HepG2 (cell line): ENCODE results near the gene CLUH.

Source experiments
- NFIC ChIP-seq: IDR thresholded peaks from 2 replicates; pipeline ENCODE4 v1.6.1; 2012; ENCODE audit warnings: mild to moderate bottlenecking, low read length, inconsistent platforms
- PCBP2 ChIP-seq: fragments of 200-400 bp; formaldehyde crosslinking; optimal IDR thresholded peaks from 2 replicates; pipeline ENCODE3; 2018; ENCODE audit warnings: low read length, low read depth; ENCODE audit not compliant: poor library complexity, severe bottlenecking
- SMC3 ChIP-seq: IDR thresholded peaks from 2 replicates; pipeline ENCODE4 v1.6.1; 2011; ENCODE audit warnings: low read length, improper control_type of control experiment
- TBX3 ChIP-seq: fragments of 450-650 bp; IDR thresholded peaks from 2 replicates; pipeline ENCODE4 v1.6.1; 2017; ENCODE audit warnings: antibody characterized with exemption, mild to moderate bottlenecking, inconsistent platforms, borderline replicate concordance
- ZNF10 ChIP-seq: sonication (generic); formaldehyde crosslinking; IDR thresholded peaks from 2 replicates; pipeline ENCODE4 v1.4.0; 2020; ENCODE audit warnings: mild to moderate bottlenecking, low read depth, missing genetic modification reagents, borderline replicate concordance
- ZNF24 ChIP-seq: fragments of 450-650 bp; IDR thresholded peaks from 2 replicates; pipeline ENCODE4 v1.6.1; 2017; ENCODE audit warnings: antibody characterized with exemption, mild to moderate bottlenecking
- ZNF274 ChIP-seq: sonication (generic); formaldehyde crosslinking; IDR thresholded peaks from 2 replicates; pipeline ENCODE4 v1.5.1; 2020; ENCODE audit warnings: mild to moderate bottlenecking, missing genetic modification reagents
- ZNF616 ChIP-seq: sonication (generic); formaldehyde crosslinking; IDR thresholded peaks from 2 replicates; pipeline ENCODE4 v1.5.0; 2020; ENCODE audit warnings: low read depth, mild to moderate bottlenecking, missing genetic modification reagents
- ZNF75D ChIP-seq: sonication (generic); formaldehyde crosslinking; IDR thresholded peaks from 2 replicates; pipeline ENCODE4 v1.8.1; 2023; ENCODE audit warnings: missing genetic modification reagents, mild to moderate bottlenecking, borderline replicate concordance
- ZNF775 ChIP-seq: sonication (generic); formaldehyde crosslinking; IDR thresholded peaks from 2 replicates; pipeline ENCODE4 v1.4.0; 2020; ENCODE audit warnings: missing genetic modification reagents, mild to moderate bottlenecking, moderate library complexity, borderline replicate concordance
- TF ChIP-seq, protein P1 (sequence below), 2 experiments: IDR thresholded peaks; 2 replicates each; pipeline ENCODE4 v1.6.1; 2011 to 2012; ENCODE audit warnings: low read length in 2 of 2, borderline replicate concordance in 1 of 2, low read depth in 1 of 2, mild to moderate bottlenecking in 1 of 2, moderate library complexity in 1 of 2
- TF ChIP-seq, protein P2 (sequence below): sonication (generic); formaldehyde crosslinking; IDR thresholded peaks from 2 replicates; pipeline ENCODE4 v1.4.0; 2020; ENCODE audit warnings: missing genetic modification reagents, borderline replicate concordance

DNA sequence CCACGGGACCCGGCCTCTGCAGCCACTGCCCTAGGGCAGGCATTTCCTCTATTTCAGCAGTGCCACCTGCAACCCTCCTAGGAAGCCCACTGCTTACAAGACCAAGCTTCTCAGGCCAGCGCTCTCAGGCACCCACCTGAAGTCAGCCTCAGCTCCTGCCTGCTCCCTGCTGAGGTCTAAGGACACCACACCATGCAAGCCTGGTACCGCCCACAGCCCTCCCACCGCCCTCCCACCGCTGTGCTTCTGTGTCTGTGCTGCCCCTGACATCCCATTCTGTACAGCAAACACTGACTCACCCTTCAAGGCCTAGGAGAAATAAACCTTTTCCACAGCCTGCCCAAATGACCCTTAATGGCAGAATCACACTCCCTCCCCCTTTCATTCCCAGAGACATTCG lies 6.3 kb downstream of the CLUH start:
- TF ChIP-seq TBX3, result no peak
- TF ChIP-seq, protein P1, sequence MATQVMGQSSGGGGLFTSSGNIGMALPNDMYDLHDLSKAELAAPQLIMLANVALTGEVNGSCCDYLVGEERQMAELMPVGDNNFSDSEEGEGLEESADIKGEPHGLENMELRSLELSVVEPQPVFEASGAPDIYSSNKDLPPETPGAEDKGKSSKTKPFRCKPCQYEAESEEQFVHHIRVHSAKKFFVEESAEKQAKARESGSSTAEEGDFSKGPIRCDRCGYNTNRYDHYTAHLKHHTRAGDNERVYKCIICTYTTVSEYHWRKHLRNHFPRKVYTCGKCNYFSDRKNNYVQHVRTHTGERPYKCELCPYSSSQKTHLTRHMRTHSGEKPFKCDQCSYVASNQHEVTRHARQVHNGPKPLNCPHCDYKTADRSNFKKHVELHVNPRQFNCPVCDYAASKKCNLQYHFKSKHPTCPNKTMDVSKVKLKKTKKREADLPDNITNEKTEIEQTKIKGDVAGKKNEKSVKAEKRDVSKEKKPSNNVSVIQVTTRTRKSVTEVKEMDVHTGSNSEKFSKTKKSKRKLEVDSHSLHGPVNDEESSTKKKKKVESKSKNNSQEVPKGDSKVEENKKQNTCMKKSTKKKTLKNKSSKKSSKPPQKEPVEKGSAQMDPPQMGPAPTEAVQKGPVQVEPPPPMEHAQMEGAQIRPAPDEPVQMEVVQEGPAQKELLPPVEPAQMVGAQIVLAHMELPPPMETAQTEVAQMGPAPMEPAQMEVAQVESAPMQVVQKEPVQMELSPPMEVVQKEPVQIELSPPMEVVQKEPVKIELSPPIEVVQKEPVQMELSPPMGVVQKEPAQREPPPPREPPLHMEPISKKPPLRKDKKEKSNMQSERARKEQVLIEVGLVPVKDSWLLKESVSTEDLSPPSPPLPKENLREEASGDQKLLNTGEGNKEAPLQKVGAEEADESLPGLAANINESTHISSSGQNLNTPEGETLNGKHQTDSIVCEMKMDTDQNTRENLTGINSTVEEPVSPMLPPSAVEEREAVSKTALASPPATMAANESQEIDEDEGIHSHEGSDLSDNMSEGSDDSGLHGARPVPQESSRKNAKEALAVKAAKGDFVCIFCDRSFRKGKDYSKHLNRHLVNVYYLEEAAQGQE (IDR thresholded peaks at IDR 0.05; ENCODE audit: borderline replicate concordance in 1 of 2, low read depth in 1 of 2, low read length in 2 of 2), result no peak
- TF ChIP-seq NFIC, result no peak
- TF ChIP-seq, protein P2, sequence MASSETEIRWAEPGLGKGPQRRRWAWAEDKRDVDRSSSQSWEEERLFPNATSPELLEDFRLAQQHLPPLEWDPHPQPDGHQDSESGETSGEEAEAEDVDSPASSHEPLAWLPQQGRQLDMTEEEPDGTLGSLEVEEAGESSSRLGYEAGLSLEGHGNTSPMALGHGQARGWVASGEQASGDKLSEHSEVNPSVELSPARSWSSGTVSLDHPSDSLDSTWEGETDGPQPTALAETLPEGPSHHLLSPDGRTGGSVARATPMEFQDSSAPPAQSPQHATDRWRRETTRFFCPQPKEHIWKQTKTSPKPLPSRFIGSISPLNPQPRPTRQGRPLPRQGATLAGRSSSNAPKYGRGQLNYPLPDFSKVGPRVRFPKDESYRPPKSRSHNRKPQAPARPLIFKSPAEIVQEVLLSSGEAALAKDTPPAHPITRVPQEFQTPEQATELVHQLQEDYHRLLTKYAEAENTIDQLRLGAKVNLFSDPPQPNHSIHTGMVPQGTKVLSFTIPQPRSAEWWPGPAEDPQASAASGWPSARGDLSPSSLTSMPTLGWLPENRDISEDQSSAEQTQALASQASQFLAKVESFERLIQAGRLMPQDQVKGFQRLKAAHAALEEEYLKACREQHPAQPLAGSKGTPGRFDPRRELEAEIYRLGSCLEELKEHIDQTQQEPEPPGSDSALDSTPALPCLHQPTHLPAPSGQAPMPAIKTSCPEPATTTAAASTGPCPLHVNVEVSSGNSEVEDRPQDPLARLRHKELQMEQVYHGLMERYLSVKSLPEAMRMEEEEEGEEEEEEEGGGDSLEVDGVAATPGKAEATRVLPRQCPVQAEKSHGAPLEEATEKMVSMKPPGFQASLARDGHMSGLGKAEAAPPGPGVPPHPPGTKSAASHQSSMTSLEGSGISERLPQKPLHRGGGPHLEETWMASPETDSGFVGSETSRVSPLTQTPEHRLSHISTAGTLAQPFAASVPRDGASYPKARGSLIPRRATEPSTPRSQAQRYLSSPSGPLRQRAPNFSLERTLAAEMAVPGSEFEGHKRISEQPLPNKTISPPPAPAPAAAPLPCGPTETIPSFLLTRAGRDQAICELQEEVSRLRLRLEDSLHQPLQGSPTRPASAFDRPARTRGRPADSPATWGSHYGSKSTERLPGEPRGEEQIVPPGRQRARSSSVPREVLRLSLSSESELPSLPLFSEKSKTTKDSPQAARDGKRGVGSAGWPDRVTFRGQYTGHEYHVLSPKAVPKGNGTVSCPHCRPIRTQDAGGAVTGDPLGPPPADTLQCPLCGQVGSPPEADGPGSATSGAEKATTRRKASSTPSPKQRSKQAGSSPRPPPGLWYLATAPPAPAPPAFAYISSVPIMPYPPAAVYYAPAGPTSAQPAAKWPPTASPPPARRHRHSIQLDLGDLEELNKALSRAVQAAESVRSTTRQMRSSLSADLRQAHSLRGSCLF, result no peak
- TF ChIP-seq SMC3, result no peak
- TF ChIP-seq PCBP2, result no peak
- no peak for TF ChIP-seq ZNF274 (CRISPR knock-in tag)
- TF ChIP-seq ZNF616 (CRISPR knock-in tag), result no peak
- no peak for TF ChIP-seq ZNF75D (CRISPR knock-in tag)
- TF ChIP-seq ZNF10, result no peak
- no peak for TF ChIP-seq ZNF24
- TF ChIP-seq ZNF775 (CRISPR knock-in tag), result no peak
